Measurements from ENCODE around the gene COL25A1. TPM values are rescaled to one million over a fixed set of nuclear protein-coding genes. Genes with fewer than 3 reads are reported as not detected.

Gene COL25A1
- total and polyA plus RNA-seq, 2 donors (not counting 3 experiments of a cell fraction or from before 2014, with no cell fraction given): 0.21 to 3.5 TPM

DNA sequence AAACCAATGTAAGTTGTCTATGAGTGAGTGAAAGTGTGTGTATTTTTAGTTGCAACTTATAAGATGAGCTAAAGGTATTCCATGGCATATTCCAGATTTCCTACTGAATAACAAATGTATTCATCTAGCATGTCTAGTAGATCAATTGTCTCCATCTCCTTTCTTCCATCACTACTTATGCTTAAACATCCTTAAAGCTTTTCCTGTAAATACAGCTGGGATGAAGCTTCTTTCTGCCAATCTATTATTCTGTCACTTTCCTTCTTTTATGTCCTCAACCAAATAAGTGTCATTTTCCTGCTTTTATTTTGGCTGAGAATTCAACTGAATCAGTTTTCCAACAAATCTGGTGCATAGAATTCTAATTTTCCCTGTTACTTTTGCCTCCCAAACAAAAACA lies 136.3 kb downstream of the COL25A1 start:
- Histone ChIP-seq H3K4me2 (ENCODE audit: insufficient read depth, low read length) (no peak overlapping the region), H2AFZ (ENCODE audit: low read depth, low read length) (no peak overlapping the region), H3K9ac (replicated peaks; ENCODE audit: extremely low read depth, insufficient read depth, low read length) (no peak overlapping the region), H3K9me1 (replicated peaks; ENCODE audit: control insufficient read depth, extremely low read depth, insufficient read depth, low read length) (no peaks in the 10 kb centered on the region), H3K27me3 (ENCODE audit: control insufficient read depth in 2 of 2, insufficient read depth in 2 of 2, low read length in 2 of 2) (peaks cover 0 to 1% of the 10 kb centered on the region in 2 experiments), H3K79me2 (ENCODE audit: control insufficient read depth, insufficient read depth, low read length) (no peaks in the 10 kb centered on the region), H3K4me1 (ENCODE audit: control insufficient read depth, extremely low read depth, insufficient read depth, low read length) (no peaks in the 10 kb centered on the region), H3K36me3 (ENCODE audit: control insufficient read depth in 2 of 2, extremely low read depth in 1 of 2, insufficient read depth in 2 of 2, low read length in 2 of 2) (no peaks in the 10 kb centered on the region), H3K9me3 (replicated peaks; ENCODE audit: control insufficient read depth, insufficient read depth, low read length) (no peaks in the 10 kb centered on the region), H4K20me1 (replicated peaks; ENCODE audit: control insufficient read depth, extremely low read depth, insufficient read depth, low read length) (no peaks in the 10 kb centered on the region), H3K4me3 (replicated peaks in 1 of 3; ENCODE audit: insufficient read depth in 1 of 3, low read depth in 1 of 3, low read length in 3 of 3) (no peak overlapping the region), H3K27ac (ENCODE audit: insufficient read depth, low read depth, low read length) (no peak overlapping the region)
- FAIRE-seq (no peak), DNase-seq (ENCODE audit: low read depth, low spot score) (no peak)
- CTCF ChIA-PET: no interaction called here
- TF ChIP-seq MYC (IDR thresholded peaks at IDR 0.05; ENCODE audit: low read depth, low read length) (no peak), POLR2A (IDR thresholded peaks at IDR 0.05; ENCODE audit: low read depth, low read length) (no peak), GATA2 (IDR thresholded peaks at IDR 0.05; ENCODE audit: insufficient read depth, insufficient read length, low read depth, low read length) (no peak), POLR2AphosphoS5 (IDR thresholded peaks at IDR 0.05; ENCODE audit: insufficient read depth, low read depth, low read length) (no peak), JUN (IDR thresholded peaks at IDR 0.05; ENCODE audit: borderline replicate concordance, insufficient read depth, insufficient read length, low read depth) (no peak)
- POLR2A ChIA-PET: no interaction called here
- intact Hi-C loops (cut with micrococcal nuclease) (no loop called here), dilution Hi-C loops (cut with MboI; ENCODE audit: extremely low pct_ligation_motif_present, low sequenced_read_pairs) (no loop called here)
- no TSS peak for BruUV-seq (replicated peaks)

DNA sequence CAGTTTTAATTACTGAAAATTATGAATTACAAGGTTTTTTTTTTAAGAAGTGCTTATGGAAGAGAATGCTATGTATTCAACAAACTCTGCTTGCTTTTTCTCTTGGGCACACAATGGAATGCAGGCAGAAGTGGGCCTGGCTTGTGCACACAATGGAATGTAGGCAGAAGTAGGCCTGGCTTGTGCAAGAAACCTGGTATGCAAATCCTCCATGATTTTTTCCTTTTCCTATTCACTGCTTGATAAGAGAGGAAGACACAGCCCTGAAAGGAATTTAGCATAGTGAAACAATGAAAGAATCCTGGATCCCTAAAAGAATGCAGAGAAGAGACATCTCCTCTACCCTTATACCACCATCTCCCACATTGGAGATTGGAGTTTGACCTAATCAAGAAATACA lies 138.4 kb downstream of the COL25A1 start:
- no peak for FAIRE-seq
- no TSS peak for BruUV-seq (replicated peaks)

More for the DNA sequence above, 138.4 kb downstream of the COL25A1 start:
- intact Hi-C loops (cut with micrococcal nuclease): no loop called here
- Histone ChIP-seq H3K9ac (replicated peaks; ENCODE audit: extremely low read depth, insufficient read depth, low read length) (no peak overlapping the region), H4K20me1 (replicated peaks; ENCODE audit: control insufficient read depth, extremely low read depth, insufficient read depth, low read length) (no peaks in the 10 kb centered on the region), H3K4me2 (ENCODE audit: insufficient read depth, low read length) (no peak overlapping the region), H3K4me3 (replicated peaks in 1 of 3; ENCODE audit: insufficient read depth in 1 of 3, low read depth in 1 of 3, low read length in 3 of 3) (no peak overlapping the region), H3K9me3 (replicated peaks; ENCODE audit: control insufficient read depth, insufficient read depth, low read length) (no peaks in the 10 kb centered on the region), H3K4me1 (ENCODE audit: control insufficient read depth, extremely low read depth, insufficient read depth, low read length) (no peaks in the 10 kb centered on the region), H2AFZ (ENCODE audit: low read depth, low read length) (no peak overlapping the region), H3K27me3 (ENCODE audit: control insufficient read depth in 2 of 2, insufficient read depth in 2 of 2, low read length in 2 of 2) (peaks cover 0 to 1% of the 10 kb centered on the region in 2 experiments), H3K36me3 (ENCODE audit: control insufficient read depth in 2 of 2, extremely low read depth in 1 of 2, insufficient read depth in 2 of 2, low read length in 2 of 2) (no peaks in the 10 kb centered on the region), H3K27ac (ENCODE audit: insufficient read depth, low read depth, low read length) (no peak overlapping the region), H3K79me2 (ENCODE audit: control insufficient read depth, insufficient read depth, low read length) (no peaks in the 10 kb centered on the region), H3K9me1 (replicated peaks; ENCODE audit: control insufficient read depth, extremely low read depth, insufficient read depth, low read length) (no peaks in the 10 kb centered on the region)
- TF ChIP-seq POLR2AphosphoS5 (IDR thresholded peaks at IDR 0.05; ENCODE audit: insufficient read depth, low read depth, low read length): no peak
- TF ChIP-seq MYC (IDR thresholded peaks at IDR 0.05; ENCODE audit: low read depth, low read length): no peak
- TF ChIP-seq GATA2 (IDR thresholded peaks at IDR 0.05; ENCODE audit: insufficient read depth, insufficient read length, low read depth, low read length): no peak
- TF ChIP-seq, protein P1, sequence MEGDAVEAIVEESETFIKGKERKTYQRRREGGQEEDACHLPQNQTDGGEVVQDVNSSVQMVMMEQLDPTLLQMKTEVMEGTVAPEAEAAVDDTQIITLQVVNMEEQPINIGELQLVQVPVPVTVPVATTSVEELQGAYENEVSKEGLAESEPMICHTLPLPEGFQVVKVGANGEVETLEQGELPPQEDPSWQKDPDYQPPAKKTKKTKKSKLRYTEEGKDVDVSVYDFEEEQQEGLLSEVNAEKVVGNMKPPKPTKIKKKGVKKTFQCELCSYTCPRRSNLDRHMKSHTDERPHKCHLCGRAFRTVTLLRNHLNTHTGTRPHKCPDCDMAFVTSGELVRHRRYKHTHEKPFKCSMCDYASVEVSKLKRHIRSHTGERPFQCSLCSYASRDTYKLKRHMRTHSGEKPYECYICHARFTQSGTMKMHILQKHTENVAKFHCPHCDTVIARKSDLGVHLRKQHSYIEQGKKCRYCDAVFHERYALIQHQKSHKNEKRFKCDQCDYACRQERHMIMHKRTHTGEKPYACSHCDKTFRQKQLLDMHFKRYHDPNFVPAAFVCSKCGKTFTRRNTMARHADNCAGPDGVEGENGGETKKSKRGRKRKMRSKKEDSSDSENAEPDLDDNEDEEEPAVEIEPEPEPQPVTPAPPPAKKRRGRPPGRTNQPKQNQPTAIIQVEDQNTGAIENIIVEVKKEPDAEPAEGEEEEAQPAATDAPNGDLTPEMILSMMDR (IDR thresholded peaks at IDR 0.05; ENCODE audit: extremely low read depth in 1 of 2, insufficient read depth in 1 of 2, low read depth in 1 of 2, low read length in 2 of 2): no peak
- TF ChIP-seq EZH2 (IDR thresholded peaks at IDR 0.05; ENCODE audit: borderline replicate concordance, low read depth, low read length, severe bottlenecking): no peak
- TF ChIP-seq, protein P2, sequence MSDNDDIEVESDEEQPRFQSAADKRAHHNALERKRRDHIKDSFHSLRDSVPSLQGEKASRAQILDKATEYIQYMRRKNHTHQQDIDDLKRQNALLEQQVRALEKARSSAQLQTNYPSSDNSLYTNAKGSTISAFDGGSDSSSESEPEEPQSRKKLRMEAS (IDR thresholded peaks at IDR 0.05; ENCODE audit: insufficient read depth, insufficient read length): no peak
- TF ChIP-seq JUN (IDR thresholded peaks at IDR 0.05; ENCODE audit: borderline replicate concordance, insufficient read depth, insufficient read length, low read depth): no peak
- TF ChIP-seq POLR2A (IDR thresholded peaks at IDR 0.05; ENCODE audit: low read depth, low read length): no peak
- no peak for TF ChIP-seq FOS (IDR thresholded peaks at IDR 0.05; ENCODE audit: borderline replicate concordance, insufficient read depth, low read length)
- ChIA-PET POLR2A (no interaction called here), CTCF (no interaction called here)
- DNase-seq (ENCODE audit: low read depth, low spot score): no peak
- dilution Hi-C loops (cut with MboI; ENCODE audit: extremely low pct_ligation_motif_present, low sequenced_read_pairs): no loop called here
